ENCODE results near the gene ANKRD13D.

Gene ANKRD13D

GRCh38 chr11:67271541-67272284 lies 17.4 kb upstream of the ANKRD13D start:
- no peak for DNase-seq (ENCODE audit: low read depth)
- no peak overlapping the region for H3K4me3 ChIP-seq (ENCODE audit: low read length)
- TF ChIP-seq CTCF (conservative IDR thresholded peaks at IDR 0.05; ENCODE audit: low read length) = no peak

- H3K4me3 ChIP-seq (ENCODE audit: low read length) = no peak overlapping the region
- no peak for TF ChIP-seq CTCF (conservative IDR thresholded peaks at IDR 0.05; ENCODE audit: low read length)
- no peak for DNase-seq (ENCODE audit: low read depth)
These were observed 16.5 kb upstream of the ANKRD13D start for GRCh38 chr11:67272327-67273259.

GRCh38 chr11:67273260-67273990 lies 15.7 kb upstream of the ANKRD13D start:
- DNase-seq (ENCODE audit: low read depth) = no peak
- H3K4me3 ChIP-seq (ENCODE audit: low read length) = no peak overlapping the region
- TF ChIP-seq CTCF (conservative IDR thresholded peaks at IDR 0.05; ENCODE audit: low read length) = no peak

- no peak for DNase-seq (ENCODE audit: low read depth)
- no peak overlapping the region for H3K4me3 ChIP-seq (ENCODE audit: low read length)
These were observed 14.1 kb upstream of the ANKRD13D start for GRCh38 chr11:67274768-67275605.

GRCh38 chr11:67275606-67276409 lies 13.3 kb upstream of the ANKRD13D start:
- DNase-seq (ENCODE audit: low read depth) = no peak
- TF ChIP-seq CTCF (conservative IDR thresholded peaks at IDR 0.05; ENCODE audit: low read length) = no peak

More at GRCh38 chr11:67274768-67275605, 14.1 kb upstream of the ANKRD13D start:
- TF ChIP-seq CTCF (conservative IDR thresholded peaks at IDR 0.05; ENCODE audit: low read length) = no peak

More at GRCh38 chr11:67275606-67276409, 13.3 kb upstream of the ANKRD13D start:
- no peak overlapping the region for H3K4me3 ChIP-seq (ENCODE audit: low read length)

All from AG10803 (cell line).